ENCODE results near the gene NME7. TPM values are rescaled to one million over a fixed set of nuclear protein-coding genes. Genes with fewer than 3 reads are reported as not detected.
A peak's percentile ranks its signal among the peaks of the same experiment; 100 is the strongest.

Gene NME7
- total RNA-seq, 1 experiment from 2014 or later = 9.0 TPM

DNA sequence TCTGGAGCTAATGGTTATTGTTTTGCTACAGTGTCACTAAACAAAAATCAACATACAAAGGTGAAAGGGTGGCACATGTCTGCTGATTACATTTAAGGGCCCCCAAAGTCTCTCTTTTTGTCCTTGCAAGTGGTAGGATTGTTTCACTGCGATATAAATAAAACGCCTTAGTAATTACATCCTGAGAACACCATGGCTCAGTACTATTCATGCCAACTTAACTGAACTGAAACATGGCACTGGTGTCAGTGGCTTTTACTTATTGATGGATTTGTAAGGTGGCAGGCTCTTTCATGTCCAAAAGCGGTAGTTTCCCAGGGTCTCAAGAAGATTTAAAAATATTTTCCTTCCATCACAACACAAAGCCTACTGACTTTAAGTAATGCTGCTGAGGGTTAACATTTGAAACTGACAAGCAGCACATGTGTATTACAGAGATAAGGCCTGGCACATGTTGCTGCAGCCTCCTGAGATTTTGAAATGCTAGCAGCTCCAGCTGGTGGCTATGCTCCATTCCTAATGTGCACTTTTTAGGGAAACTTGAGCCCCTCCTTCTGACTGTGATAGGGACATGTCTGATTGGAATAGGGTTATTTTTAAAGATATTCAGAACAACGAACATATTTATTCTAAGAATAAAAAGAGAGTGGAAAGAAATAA, 174.3 kb downstream of the NME7 start:
- no TSS peak for BruUV-seq (replicated peaks)
- POLR2A ChIA-PET = no interaction called here
- CTCF ChIA-PET = no interaction called here
- peak in 1 of 2 experiments; percentile 15 for DNase-seq
- Mint-ChIP-seq H3K9me3 (ENCODE audit: unreplicated experiment) (no peaks in the 10 kb centered on the region), H3K27me3 (ENCODE audit: insufficient read depth, unreplicated experiment) (no peaks in the 10 kb centered on the region), H3K4me1 (ENCODE audit: low read depth, unreplicated experiment) (peaks cover 13% of the 10 kb centered on the region), H3K27ac (ENCODE audit: unreplicated experiment) (no peak overlapping the region), H3K4me3 (ENCODE audit: unreplicated experiment) (no peak overlapping the region), H3K36me3 (ENCODE audit: insufficient read depth, unreplicated experiment) (no peaks in the 10 kb centered on the region)
- Histone ChIP-seq H3K36me3 (ENCODE audit: control insufficient read depth, insufficient read depth, low read length) (no peaks in the 10 kb centered on the region), H3K4me1 (no peaks in the 10 kb centered on the region), H3K4me3 (ENCODE audit: low read depth, low read length) (no peak overlapping the region), H3K9me3 (0 out of 2 replicates have a peak, but pooled peaks cover 2% of the 10 kb centered on the region), H3K27me3 (replicated peaks; ENCODE audit: control insufficient read depth, insufficient read depth, low read length) (no peaks in the 10 kb centered on the region)
- intact Hi-C loops (cut with micrococcal nuclease; ENCODE audit: unreplicated experiment) = loop anchor here (5.0 kb wide), 1 partner anchor 456 kb away; no protein-coding TSS in a partner anchor
- TF ChIP-seq, protein P1, sequence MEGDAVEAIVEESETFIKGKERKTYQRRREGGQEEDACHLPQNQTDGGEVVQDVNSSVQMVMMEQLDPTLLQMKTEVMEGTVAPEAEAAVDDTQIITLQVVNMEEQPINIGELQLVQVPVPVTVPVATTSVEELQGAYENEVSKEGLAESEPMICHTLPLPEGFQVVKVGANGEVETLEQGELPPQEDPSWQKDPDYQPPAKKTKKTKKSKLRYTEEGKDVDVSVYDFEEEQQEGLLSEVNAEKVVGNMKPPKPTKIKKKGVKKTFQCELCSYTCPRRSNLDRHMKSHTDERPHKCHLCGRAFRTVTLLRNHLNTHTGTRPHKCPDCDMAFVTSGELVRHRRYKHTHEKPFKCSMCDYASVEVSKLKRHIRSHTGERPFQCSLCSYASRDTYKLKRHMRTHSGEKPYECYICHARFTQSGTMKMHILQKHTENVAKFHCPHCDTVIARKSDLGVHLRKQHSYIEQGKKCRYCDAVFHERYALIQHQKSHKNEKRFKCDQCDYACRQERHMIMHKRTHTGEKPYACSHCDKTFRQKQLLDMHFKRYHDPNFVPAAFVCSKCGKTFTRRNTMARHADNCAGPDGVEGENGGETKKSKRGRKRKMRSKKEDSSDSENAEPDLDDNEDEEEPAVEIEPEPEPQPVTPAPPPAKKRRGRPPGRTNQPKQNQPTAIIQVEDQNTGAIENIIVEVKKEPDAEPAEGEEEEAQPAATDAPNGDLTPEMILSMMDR (IDR thresholded peaks at IDR 0.05; ENCODE audit: insufficient read depth in 1 of 2, low read depth in 1 of 2, low read length in 1 of 2, severe bottlenecking in 1 of 2, unreplicated experiment in 1 of 2) = no peak

DNA sequence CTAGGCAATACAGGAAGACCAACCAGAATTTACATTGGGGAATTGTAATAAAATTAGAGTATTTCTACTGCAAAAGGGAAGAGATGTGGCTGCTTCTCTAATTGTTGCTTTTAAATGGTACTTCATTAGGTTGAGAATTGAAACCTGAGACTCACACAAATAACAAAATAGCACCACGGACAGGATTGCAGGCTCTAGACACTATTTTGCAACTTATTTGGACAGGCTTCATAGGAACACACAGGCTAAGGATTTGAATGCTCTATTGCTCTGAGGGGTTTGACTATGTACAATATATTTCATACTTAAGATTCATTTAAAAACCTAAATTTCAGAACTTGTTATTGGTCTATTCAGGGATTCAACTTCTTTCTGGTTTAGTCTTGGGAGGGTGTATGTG, 181.5 kb downstream of the NME7 start:
- H3K4me1 Mint-ChIP-seq (ENCODE audit: low read depth, unreplicated experiment) = no peaks in the 10 kb centered on the region

DNA sequence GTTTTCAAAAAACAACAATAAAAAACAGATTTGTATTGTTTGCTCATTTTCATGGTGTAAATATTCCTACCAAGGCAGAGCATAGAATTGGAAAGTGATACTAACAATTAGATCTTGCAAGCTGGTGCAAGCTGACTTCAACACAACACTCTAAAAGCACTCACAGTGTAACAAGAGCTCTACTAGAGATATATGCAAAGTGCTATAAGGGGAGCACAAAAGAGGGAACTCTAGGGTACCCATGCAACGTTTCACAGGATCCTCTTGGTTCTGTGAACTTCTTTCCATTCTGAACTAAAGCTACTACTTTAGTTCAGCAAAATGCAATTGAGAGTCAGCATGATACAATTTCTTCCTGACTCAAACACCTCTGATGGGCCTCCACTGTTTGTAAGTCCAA, 182.8 kb downstream of the NME7 start:
- Mint-ChIP-seq H3K4me1 (ENCODE audit: low read depth, unreplicated experiment) (no peaks in the 10 kb centered on the region), H3K27ac (ENCODE audit: unreplicated experiment) (no peak overlapping the region), H3K9me3 (ENCODE audit: unreplicated experiment) (no peaks in the 10 kb centered on the region), H3K36me3 (ENCODE audit: insufficient read depth, unreplicated experiment) (no peaks in the 10 kb centered on the region), H3K27me3 (ENCODE audit: insufficient read depth, unreplicated experiment) (no peaks in the 10 kb centered on the region), H3K4me3 (ENCODE audit: unreplicated experiment) (no peak overlapping the region)
- H3K27me3 ChIP-seq (replicated peaks; ENCODE audit: control insufficient read depth, insufficient read depth, low read length) = no peaks in the 10 kb centered on the region
- intact Hi-C loops (cut with micrococcal nuclease; ENCODE audit: unreplicated experiment) = no loop called here
- BruUV-seq (replicated peaks) = no TSS peak
- ChIA-PET CTCF (interaction anchor here (0.6 kb wide), 1 partner anchor 365 kb away, joined by 4 read pairs; no protein-coding TSS in a partner anchor), POLR2A (no interaction called here)
- TF ChIP-seq, protein P1 (IDR thresholded peaks at IDR 0.05; ENCODE audit: insufficient read depth in 1 of 2, low read depth in 1 of 2, low read length in 1 of 2, severe bottlenecking in 1 of 2, unreplicated experiment in 1 of 2) = no peak
- H3K36me3 ChIP-seq (ENCODE audit: control insufficient read depth, insufficient read depth, low read length) = no peaks in the 10 kb centered on the region
- no peak for DNase-seq
- H3K9me3 ChIP-seq = no peaks in the 10 kb centered on the region
- no peaks in the 10 kb centered on the region for H3K4me1 ChIP-seq
- no peak overlapping the region for H3K4me3 ChIP-seq (ENCODE audit: low read depth, low read length)

More for the DNA sequence above, 181.5 kb downstream of the NME7 start:
- no peak for DNase-seq
- Histone ChIP-seq H3K27me3 (replicated peaks; ENCODE audit: control insufficient read depth, insufficient read depth, low read length) (no peaks in the 10 kb centered on the region), H3K9me3 (no peaks in the 10 kb centered on the region), H3K4me3 (ENCODE audit: low read depth, low read length) (no peak overlapping the region), H3K4me1 (no peaks in the 10 kb centered on the region), H3K36me3 (ENCODE audit: control insufficient read depth, insufficient read depth, low read length) (no peaks in the 10 kb centered on the region)
- CTCF ChIA-PET = no interaction called here
- POLR2A ChIA-PET = no interaction called here
- BruUV-seq (replicated peaks) = no TSS peak
- no peaks in the 10 kb centered on the region for H3K27me3 Mint-ChIP-seq (ENCODE audit: insufficient read depth, unreplicated experiment)
- intact Hi-C loops (cut with micrococcal nuclease; ENCODE audit: unreplicated experiment) = no loop called here
- no peaks in the 10 kb centered on the region for H3K36me3 Mint-ChIP-seq (ENCODE audit: insufficient read depth, unreplicated experiment)
- H3K9me3 Mint-ChIP-seq (ENCODE audit: unreplicated experiment) = no peaks in the 10 kb centered on the region
- no peak overlapping the region for H3K4me3 Mint-ChIP-seq (ENCODE audit: unreplicated experiment)
- TF ChIP-seq, protein P1 (IDR thresholded peaks at IDR 0.05; ENCODE audit: insufficient read depth in 1 of 2, low read depth in 1 of 2, low read length in 1 of 2, severe bottlenecking in 1 of 2, unreplicated experiment in 1 of 2) = no peak
- no peak overlapping the region for H3K27ac Mint-ChIP-seq (ENCODE audit: unreplicated experiment)
